ENCODE data around the gene GAL3ST3. TPM values are rescaled to one million over a fixed set of nuclear protein-coding genes. Genes with fewer than 3 reads are reported as not detected.
A peak's percentile ranks its signal among the peaks of the same experiment; 100 is the strongest.
"Not testable (repeated sequence)": the region's sequence is repeated elsewhere in the genome, so short reads cannot be mapped to it uniquely, and the experiment has no call there.

GAL3ST3 gene
- total RNA-seq, 1 donor from 2014 or later = under 0.01 TPM

DNA sequence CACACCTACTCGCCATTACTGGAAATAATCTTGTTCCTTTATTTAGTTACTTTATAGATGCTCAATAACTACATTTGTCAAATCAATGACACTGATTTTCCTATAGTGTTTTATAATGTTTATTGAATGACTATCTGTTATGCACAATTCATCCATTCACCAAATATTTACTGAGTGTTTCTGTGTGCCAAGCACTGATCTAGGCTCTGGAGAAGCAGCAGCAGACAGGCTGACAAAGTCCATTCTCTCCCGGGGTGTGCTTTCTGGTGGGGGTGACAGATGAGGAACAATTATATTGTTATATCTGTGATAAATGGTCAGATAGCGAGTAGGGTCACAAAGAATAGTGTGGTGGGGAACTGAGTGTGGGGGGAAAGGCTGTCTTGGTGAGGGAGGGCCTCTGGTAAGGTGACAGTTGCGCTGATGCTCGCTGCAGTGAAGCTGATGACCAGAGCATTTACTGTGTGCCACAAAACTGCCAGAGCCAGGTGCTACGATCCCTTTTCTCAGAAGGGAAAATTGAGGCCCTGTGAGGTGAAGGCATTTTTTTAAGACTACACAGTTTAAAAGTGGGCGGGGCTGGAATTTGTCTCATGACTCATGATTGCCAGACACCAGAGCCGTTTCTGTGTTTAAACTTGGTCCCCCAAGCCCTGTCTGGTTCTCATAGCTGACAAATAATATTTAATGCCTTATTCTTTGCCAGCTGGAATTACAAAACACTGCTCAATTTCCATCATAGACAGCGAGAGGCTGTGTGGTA lies 31.3 kb upstream of the GAL3ST3 start:
- H3K9ac ChIP-seq (ENCODE audit: low read depth in 1 of 3, low read length in 3 of 3) = no peak overlapping the region
- H3K36me3 ChIP-seq (ENCODE audit: control insufficient read depth in 3 of 3, insufficient read depth in 3 of 3, low read length in 3 of 3) = no peaks in the 10 kb centered on the region
- peak overlapping the region; percentile 28 for H3K27ac ChIP-seq (ENCODE audit: low read depth, low read length)

DNA sequence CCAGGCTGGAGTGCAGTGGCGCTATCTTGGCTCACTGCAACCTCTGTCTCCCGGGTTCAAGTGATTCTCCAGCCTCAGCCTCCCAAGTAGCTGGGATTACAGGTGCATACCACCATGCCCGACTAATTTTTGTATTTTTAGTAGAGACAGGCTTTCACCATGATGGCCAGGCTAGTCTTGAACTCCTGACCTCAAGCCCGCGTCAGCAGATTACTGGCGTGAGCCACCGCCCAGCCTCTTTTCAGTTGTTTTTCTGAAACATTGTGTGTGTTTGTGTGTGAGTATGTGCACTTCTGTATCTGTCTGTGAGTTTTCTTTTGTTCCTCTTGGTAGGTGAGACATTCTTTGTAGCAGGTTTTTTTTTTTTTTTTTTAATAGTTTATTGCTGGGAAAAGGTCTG lies 30.0 kb upstream of the GAL3ST3 start:
- not testable (repeated sequence) for H3K9ac ChIP-seq (ENCODE audit: low read depth in 1 of 3, low read length in 3 of 3); H3K27me3 ChIP-seq (ENCODE audit: control insufficient read depth in 3 of 3, insufficient read depth in 3 of 3, low read length in 3 of 3); H3K4me3 ChIP-seq (ENCODE audit: low read length in 3 of 3); H3K9me3 ChIP-seq (ENCODE audit: control insufficient read depth in 3 of 3, low read length in 3 of 3); H3K27ac ChIP-seq (ENCODE audit: low read depth, low read length); H3K36me3 ChIP-seq (ENCODE audit: control insufficient read depth in 3 of 3, insufficient read depth in 3 of 3, low read length in 3 of 3)
- peaks cover 3 to 21% (median 6%) of the 10 kb centered on the region in 3 donors for H3K4me1 ChIP-seq (ENCODE audit: control insufficient read depth in 3 of 3, insufficient read depth in 3 of 3, low read length in 3 of 3)

More for the DNA sequence above, 31.3 kb upstream of the GAL3ST3 start:
- peaks cover 3 to 21% (median 6%) of the 10 kb centered on the region in 3 donors for H3K4me1 ChIP-seq (ENCODE audit: control insufficient read depth in 3 of 3, insufficient read depth in 3 of 3, low read length in 3 of 3)
- no peaks in the 10 kb centered on the region for H3K9me3 ChIP-seq (ENCODE audit: control insufficient read depth in 3 of 3, low read length in 3 of 3)
- H3K4me3 ChIP-seq (ENCODE audit: low read length in 3 of 3) = no peak overlapping the region
- H3K27me3 ChIP-seq (ENCODE audit: control insufficient read depth in 3 of 3, insufficient read depth in 3 of 3, low read length in 3 of 3) = no peaks in the 10 kb centered on the region

DNA sequence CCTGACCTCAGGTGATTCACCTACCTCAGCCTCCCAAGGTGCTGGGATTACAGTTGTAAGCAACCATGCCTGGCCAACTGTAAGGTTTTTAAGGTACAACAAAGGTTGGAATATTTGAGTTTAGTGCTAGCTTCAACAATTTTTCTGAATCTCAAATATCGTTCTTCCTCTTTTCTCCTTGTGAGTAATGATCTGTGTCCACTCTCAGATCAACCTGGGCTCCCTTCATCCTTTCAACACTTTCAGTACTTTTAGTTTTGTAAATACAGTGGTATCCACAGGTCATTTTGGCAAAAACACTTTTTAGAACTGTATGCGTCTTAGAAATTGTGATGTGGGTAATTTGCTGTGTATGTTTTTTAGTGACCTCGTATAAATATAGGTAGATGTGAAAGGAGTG lies 29.0 kb upstream of the GAL3ST3 start:
- Histone ChIP-seq H3K4me3 (ENCODE audit: low read length in 3 of 3) (no peak overlapping the region), H3K27ac (ENCODE audit: low read depth, low read length) (no peak overlapping the region), H3K27me3 (ENCODE audit: control insufficient read depth in 3 of 3, insufficient read depth in 3 of 3, low read length in 3 of 3) (no peaks in the 10 kb centered on the region), H3K4me1 (ENCODE audit: control insufficient read depth in 3 of 3, insufficient read depth in 3 of 3, low read length in 3 of 3) (peaks cover 2 to 17% (median 3%) of the 10 kb centered on the region in 3 donors), H3K9ac (ENCODE audit: low read depth in 1 of 3, low read length in 3 of 3) (no peak overlapping the region), H3K36me3 (ENCODE audit: control insufficient read depth in 3 of 3, insufficient read depth in 3 of 3, low read length in 3 of 3) (peaks cover 0 to 7% (median 0%) of the 10 kb centered on the region in 3 donors), H3K9me3 (ENCODE audit: control insufficient read depth in 3 of 3, low read length in 3 of 3) (no peaks in the 10 kb centered on the region)

DNA sequence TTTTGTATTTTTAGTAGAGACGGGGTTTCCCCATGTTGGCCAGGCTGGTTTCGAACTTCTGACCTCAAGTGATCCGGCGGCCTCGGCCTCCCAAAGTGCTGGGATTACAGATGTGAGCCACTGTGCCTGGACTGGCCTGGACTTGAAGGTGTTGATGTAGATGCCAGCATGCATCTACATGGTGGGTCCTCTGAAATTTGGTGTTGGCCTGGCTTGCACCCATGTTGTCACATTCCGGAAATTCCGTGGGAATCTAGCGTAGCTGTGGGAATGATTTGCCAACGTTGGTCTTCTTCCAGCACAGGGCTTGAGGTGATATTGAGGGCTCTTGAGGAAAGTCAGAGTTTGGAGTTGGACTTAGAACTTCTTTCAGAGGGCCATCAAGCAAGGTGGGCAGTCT lies 27.6 kb upstream of the GAL3ST3 start:
- Histone ChIP-seq H3K27me3 (ENCODE audit: control insufficient read depth in 3 of 3, insufficient read depth in 3 of 3, low read length in 3 of 3) (no peaks in the 10 kb centered on the region), H3K36me3 (ENCODE audit: control insufficient read depth in 3 of 3, insufficient read depth in 3 of 3, low read length in 3 of 3) (peaks cover 0 to 11% (median 0%) of the 10 kb centered on the region in 3 donors), H3K27ac (ENCODE audit: low read depth, low read length) (no peak overlapping the region), H3K4me3 (ENCODE audit: low read length in 3 of 3) (no peak overlapping the region), H3K9me3 (ENCODE audit: control insufficient read depth in 3 of 3, low read length in 3 of 3) (no peaks in the 10 kb centered on the region), H3K9ac (ENCODE audit: low read depth in 1 of 3, low read length in 3 of 3) (no peak overlapping the region), H3K4me1 (ENCODE audit: control insufficient read depth in 3 of 3, insufficient read depth in 3 of 3, low read length in 3 of 3) (peaks cover 4 to 15% (median 4%) of the 10 kb centered on the region in 3 donors)

DNA sequence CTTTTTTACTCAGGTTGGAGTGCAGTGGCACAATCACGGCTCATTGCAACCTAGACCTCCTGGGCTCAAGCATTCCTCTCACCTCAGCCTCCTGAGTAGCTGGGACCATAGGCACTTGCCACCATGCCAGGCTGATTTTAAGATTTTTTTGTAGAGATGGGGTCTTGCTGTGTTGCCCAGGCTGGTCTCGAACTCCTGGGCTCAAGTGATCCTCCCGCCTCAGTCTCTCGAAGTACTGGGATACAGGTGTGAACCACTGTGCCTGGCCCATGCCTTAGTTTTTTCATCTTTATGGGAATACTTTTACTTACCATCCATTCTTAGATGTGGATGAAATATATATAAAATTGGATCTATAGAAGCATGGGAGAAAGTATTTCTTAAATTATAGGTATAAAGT lies 26.3 kb upstream of the GAL3ST3 start:
- no peak overlapping the region for H3K9ac ChIP-seq (ENCODE audit: low read depth in 1 of 3, low read length in 3 of 3)
- H3K9me3 ChIP-seq (ENCODE audit: control insufficient read depth in 3 of 3, low read length in 3 of 3) = no peaks in the 10 kb centered on the region
- no peak overlapping the region for H3K4me3 ChIP-seq (ENCODE audit: low read length in 3 of 3)
- H3K27me3 ChIP-seq (ENCODE audit: control insufficient read depth in 3 of 3, insufficient read depth in 3 of 3, low read length in 3 of 3) = no peaks in the 10 kb centered on the region
- peaks cover 0 to 11% (median 0%) of the 10 kb centered on the region in 3 donors for H3K36me3 ChIP-seq (ENCODE audit: control insufficient read depth in 3 of 3, insufficient read depth in 3 of 3, low read length in 3 of 3)
- no peak overlapping the region for H3K27ac ChIP-seq (ENCODE audit: low read depth, low read length)
- H3K4me1 ChIP-seq (ENCODE audit: control insufficient read depth in 3 of 3, insufficient read depth in 3 of 3, low read length in 3 of 3) = peaks cover 7 to 13% (median 8%) of the 10 kb centered on the region in 3 donors

DNA sequence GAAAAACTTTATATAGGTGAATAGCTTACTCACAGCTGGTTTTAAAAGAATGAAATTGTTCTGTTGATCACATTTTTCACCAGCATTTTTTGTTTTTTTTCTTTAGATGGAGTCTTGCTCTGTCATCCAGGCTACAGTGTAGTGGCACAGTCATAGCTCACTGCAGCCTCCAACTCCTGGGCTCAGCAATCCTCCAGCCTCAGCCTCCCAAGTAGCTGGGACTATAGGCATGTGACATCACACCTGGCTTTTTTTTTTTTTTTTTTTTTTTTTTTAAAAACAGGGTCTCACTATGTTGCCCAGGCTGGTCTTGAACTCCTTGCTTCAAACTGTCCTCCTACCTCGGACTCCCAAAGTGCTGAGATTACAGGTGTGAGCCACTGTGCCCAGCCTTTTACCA lies 24.7 kb upstream of the GAL3ST3 start:
- H3K4me1 ChIP-seq (ENCODE audit: control insufficient read depth in 3 of 3, insufficient read depth in 3 of 3, low read length in 3 of 3) = peaks cover 16 to 19% (median 17%) of the 10 kb centered on the region in 3 donors
- H3K4me3 ChIP-seq (ENCODE audit: low read length in 3 of 3) = no peak overlapping the region
- H3K27me3 ChIP-seq (ENCODE audit: control insufficient read depth in 3 of 3, insufficient read depth in 3 of 3, low read length in 3 of 3) = no peaks in the 10 kb centered on the region
- H3K27ac ChIP-seq (ENCODE audit: low read depth, low read length) = no peak overlapping the region
- H3K9me3 ChIP-seq (ENCODE audit: control insufficient read depth in 3 of 3, low read length in 3 of 3) = no peaks in the 10 kb centered on the region
- H3K36me3 ChIP-seq (ENCODE audit: control insufficient read depth in 3 of 3, insufficient read depth in 3 of 3, low read length in 3 of 3) = peaks cover 0 to 13% (median 2%) of the 10 kb centered on the region in 3 donors
- H3K9ac ChIP-seq (ENCODE audit: low read depth in 1 of 3, low read length in 3 of 3) = no peak overlapping the region

DNA sequence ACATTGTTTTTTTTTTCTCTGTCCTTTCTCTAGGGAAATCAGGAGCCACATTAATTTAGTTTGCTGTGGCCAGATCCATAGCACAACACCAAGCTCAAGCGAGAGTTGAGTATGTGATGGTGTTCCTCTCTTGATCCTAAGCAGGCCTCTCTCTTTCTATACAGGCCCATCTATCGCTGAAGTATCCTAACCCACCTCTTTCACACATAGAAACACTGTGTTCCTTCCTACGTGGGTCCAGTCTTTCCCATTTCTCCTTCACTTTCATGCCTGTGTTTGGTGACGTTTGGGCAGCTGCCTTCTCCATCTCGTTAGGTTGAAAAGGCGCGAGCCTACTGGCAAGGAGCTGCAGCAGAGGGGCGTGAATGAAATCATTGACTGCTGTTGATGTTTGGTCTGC lies 23.6 kb upstream of the GAL3ST3 start:
- Histone ChIP-seq H3K4me3 (ENCODE audit: low read length in 3 of 3) (no peak overlapping the region), H3K36me3 (ENCODE audit: control insufficient read depth in 3 of 3, insufficient read depth in 3 of 3, low read length in 3 of 3) (peaks cover 7 to 24% (median 13%) of the 10 kb centered on the region in 3 donors), H3K9ac (ENCODE audit: low read depth in 1 of 3, low read length in 3 of 3) (no peak overlapping the region), H3K27ac (ENCODE audit: low read depth, low read length) (no peak overlapping the region), H3K4me1 (ENCODE audit: control insufficient read depth in 3 of 3, insufficient read depth in 3 of 3, low read length in 3 of 3) (peaks cover 24 to 31% (median 26%) of the 10 kb centered on the region in 3 donors), H3K27me3 (ENCODE audit: control insufficient read depth in 3 of 3, insufficient read depth in 3 of 3, low read length in 3 of 3) (no peaks in the 10 kb centered on the region), H3K9me3 (ENCODE audit: control insufficient read depth in 3 of 3, low read length in 3 of 3) (no peaks in the 10 kb centered on the region)

DNA sequence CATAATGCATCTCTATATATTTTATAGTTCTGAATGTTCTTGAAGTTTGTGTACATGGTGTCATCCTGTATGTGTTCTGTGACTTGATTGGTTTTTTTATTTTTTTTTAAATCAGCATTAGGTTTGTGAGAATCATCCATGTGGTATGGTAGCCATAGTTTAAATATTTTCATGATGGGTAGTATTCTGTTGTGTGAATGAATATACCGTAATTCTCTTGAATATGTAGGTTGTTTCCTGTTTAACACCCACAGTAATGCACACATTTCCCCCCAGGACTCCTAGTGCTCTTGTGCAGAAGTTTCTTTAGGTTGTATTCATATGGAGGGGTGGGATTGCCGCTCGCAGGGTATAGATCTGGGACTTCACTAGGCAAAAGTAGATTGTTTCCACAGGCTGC lies 23.1 kb upstream of the GAL3ST3 start:
- Histone ChIP-seq H3K9me3 (ENCODE audit: control insufficient read depth in 3 of 3, low read length in 3 of 3) (no peaks in the 10 kb centered on the region), H3K27me3 (ENCODE audit: control insufficient read depth in 3 of 3, insufficient read depth in 3 of 3, low read length in 3 of 3) (no peaks in the 10 kb centered on the region), H3K9ac (ENCODE audit: low read depth in 1 of 3, low read length in 3 of 3) (no peak overlapping the region), H3K27ac (ENCODE audit: low read depth, low read length) (no peak overlapping the region), H3K4me1 (ENCODE audit: control insufficient read depth in 3 of 3, insufficient read depth in 3 of 3, low read length in 3 of 3) (peaks cover 24 to 31% (median 26%) of the 10 kb centered on the region in 3 donors), H3K36me3 (ENCODE audit: control insufficient read depth in 3 of 3, insufficient read depth in 3 of 3, low read length in 3 of 3) (peaks cover 11 to 28% (median 18%) of the 10 kb centered on the region in 3 donors), H3K4me3 (ENCODE audit: low read length in 3 of 3) (no peak overlapping the region)

DNA sequence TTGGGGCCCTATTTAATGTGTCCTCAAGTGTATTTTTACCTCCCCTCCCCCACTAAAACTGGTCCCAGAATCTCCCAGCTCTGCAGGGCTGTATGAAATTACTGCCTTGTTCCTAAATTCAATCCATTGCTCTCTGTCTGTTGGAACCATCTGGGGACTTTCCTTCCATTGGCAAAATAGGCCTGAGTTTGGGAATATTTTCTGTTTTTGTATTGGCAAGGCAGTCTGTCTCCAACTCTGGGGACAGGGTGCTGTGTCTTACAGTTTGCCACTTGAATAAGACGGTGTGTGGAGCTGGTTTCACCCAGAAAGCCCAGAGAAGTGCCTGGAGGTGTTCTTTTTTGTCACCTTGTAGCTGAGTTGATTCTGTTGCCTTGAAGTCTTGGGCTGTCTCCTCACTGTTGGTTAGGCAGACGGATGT lies 22.4 kb upstream of the GAL3ST3 start:
- Histone ChIP-seq H3K9ac (ENCODE audit: low read depth in 1 of 3, low read length in 3 of 3) (peak overlapping the region; percentile 73 to 80 (median 78)), H3K27me3 (ENCODE audit: control insufficient read depth in 3 of 3, insufficient read depth in 3 of 3, low read length in 3 of 3) (no peaks in the 10 kb centered on the region), H3K27ac (ENCODE audit: low read depth, low read length) (peak overlapping the region; percentile 72), H3K4me3 (ENCODE audit: low read length in 3 of 3) (peak overlapping the region; percentile 75 to 77 (median 75)), H3K4me1 (ENCODE audit: control insufficient read depth in 3 of 3, insufficient read depth in 3 of 3, low read length in 3 of 3) (peaks cover 24 to 31% (median 26%) of the 10 kb centered on the region in 3 donors), H3K9me3 (ENCODE audit: control insufficient read depth in 3 of 3, low read length in 3 of 3) (no peaks in the 10 kb centered on the region), H3K36me3 (ENCODE audit: control insufficient read depth in 3 of 3, insufficient read depth in 3 of 3, low read length in 3 of 3) (peaks cover 18 to 34% (median 25%) of the 10 kb centered on the region in 3 donors)

DNA sequence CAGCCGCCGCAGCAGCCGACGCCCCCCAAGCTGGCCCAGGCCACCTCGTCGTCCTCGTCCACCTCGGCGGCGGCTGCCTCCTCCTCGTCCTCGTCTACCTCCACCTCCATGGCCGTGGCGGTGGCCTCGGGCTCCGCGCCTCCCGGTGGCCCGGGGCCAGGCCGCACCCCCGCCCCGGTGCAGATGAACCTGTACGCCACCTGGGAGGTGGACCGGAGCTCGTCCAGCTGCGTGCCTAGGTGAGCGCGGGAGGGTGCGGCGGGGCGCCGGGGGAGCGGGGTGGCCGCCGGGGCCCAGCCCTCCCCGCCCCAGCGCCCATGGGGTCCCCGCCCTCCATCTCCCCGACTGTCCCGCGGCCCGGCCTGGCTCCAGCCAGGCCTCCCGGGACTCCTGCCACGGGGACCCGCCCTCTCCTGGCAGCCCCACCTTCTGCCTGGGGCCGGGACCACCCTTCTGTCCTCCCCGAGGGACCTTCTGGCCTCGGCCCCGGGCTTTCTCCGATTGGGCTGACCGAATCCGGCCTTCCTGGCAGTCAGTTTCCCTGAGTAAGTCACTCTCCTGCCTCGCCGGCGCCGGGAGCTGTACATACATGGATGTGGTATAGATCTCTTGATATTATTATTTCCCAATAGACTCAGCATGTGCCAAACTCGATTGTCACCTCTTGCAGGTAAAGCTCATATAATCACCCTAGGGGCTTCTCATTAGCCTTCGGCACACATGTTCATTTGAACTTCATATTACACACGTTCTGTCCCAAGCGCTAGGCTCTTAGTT lies 21.8 kb upstream of the GAL3ST3 start:
- Histone ChIP-seq H3K27ac (ENCODE audit: low read depth, low read length) (peak overlapping the region; percentile 72), H3K9me3 (ENCODE audit: control insufficient read depth in 3 of 3, low read length in 3 of 3) (no peaks in the 10 kb centered on the region), H3K4me1 (ENCODE audit: control insufficient read depth in 3 of 3, insufficient read depth in 3 of 3, low read length in 3 of 3) (peaks cover 24 to 31% (median 26%) of the 10 kb centered on the region in 3 donors), H3K4me3 (ENCODE audit: low read length in 3 of 3) (peak overlapping the region; percentile 75 to 77 (median 75)), H3K27me3 (ENCODE audit: control insufficient read depth in 3 of 3, insufficient read depth in 3 of 3, low read length in 3 of 3) (no peaks in the 10 kb centered on the region), H3K9ac (ENCODE audit: low read depth in 1 of 3, low read length in 3 of 3) (peak overlapping the region; percentile 73 to 80 (median 78)), H3K36me3 (ENCODE audit: control insufficient read depth in 3 of 3, insufficient read depth in 3 of 3, low read length in 3 of 3) (peaks cover 20 to 37% (median 25%) of the 10 kb centered on the region in 3 donors)
